NOMO-1 treated with dmso at 0.1 percent for 144 hours (cell line): ENCODE results near the gene EOLA1.
"Not testable (repeated sequence)": the region's sequence is repeated elsewhere in the genome, so short reads cannot be mapped to it uniquely, and the experiment has no call there.

Experiments
- DNase-seq: peaks from one replicate; lab custom pipeline; 2025; ENCODE audit not compliant: unreplicated experiment; lab: John Stamatoyannopoulos, UW

Gene EOLA1

GRCh38 chrX:149513825-149514428 lies 26.9 kb upstream of the EOLA1 start:
- DNase-seq, result no peak

- no peak for DNase-seq
Measured at GRCh38 chrX:149515954-149516602, 24.7 kb upstream of the EOLA1 start.

- no peak for DNase-seq
Measured at GRCh38 chrX:149516604-149517003, 24.2 kb upstream of the EOLA1 start.

DNA sequence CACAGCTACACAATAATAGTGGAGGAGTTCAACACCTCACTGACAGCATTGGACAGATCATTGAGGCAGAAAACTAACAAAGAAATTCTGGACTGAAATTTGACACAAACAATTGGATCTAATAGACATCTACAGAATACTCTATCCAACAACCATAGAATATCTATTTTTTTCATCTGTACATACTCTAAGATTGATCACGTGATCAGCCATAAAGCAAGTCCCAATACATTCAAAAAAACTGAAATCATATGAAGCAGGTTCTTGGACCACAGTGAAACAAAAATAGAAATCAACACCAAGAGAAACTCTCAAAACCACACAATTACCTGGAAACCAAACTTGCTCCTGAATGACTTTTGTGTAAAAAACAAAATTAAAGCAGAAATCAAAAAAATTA lies 23.5 kb upstream of the EOLA1 start:
- no peak for DNase-seq

GRCh38 chrX:149518236-149518635 lies 22.6 kb upstream of the EOLA1 start:
- DNase-seq, result no peak

DNA sequence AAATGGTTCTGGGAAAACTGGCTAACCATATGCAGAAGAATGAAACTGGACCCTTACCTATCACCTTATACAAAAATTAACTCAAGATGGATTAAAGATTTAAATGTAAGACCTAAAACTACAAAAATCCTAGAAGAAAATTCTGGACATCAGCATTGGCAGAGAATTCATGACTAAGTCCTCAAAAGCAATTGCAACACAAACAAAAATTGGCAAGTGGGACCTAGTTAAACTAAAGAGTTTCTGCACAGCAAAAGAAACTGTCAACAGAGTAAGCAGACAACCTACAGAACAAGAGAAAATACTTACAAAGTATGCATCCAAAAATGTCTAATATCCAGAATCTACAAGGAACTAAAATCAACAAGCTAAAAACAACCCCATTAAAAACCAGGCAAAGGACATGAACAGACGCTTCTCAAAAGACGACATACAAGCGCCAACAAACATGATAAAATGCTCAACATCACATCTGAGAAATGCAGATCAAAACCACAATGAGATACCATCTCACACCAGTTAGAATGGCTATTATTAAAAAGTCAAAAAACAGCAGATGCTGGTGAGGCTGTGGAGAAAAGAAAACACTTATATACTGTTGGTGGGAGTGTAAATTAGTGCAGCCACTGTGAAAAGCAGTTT lies 20.1 kb upstream of the EOLA1 start:
- DNase-seq, result not testable (repeated sequence)

- DNase-seq, result no peak
Measured at GRCh38 chrX:149521438-149521837, 19.4 kb upstream of the EOLA1 start.

- no peak for DNase-seq
Measured at GRCh38 chrX:149522916-149523315, 17.9 kb upstream of the EOLA1 start.

DNA sequence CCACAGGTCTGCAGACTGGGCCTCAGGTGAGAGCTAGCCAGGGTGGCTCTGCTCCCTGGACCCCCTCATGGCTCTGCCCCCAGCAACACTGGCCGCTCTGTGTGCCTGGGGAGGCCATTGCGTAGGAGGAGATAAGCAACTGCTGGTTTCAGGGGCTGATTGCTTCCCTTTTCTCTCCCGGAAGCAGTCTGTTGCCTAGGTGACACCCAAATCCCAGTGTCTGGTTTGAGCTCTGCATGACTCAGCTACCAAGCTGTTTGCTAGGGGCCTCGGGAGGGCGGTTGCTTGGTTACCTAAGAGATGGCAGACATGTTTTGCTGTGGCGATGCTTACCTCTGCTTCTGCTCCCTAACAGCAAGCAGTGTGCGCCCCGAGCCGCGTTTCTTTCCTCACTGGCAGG lies 15.4 kb upstream of the EOLA1 start:
- peak; percentile 26 for DNase-seq

- not testable (repeated sequence) for DNase-seq
Measured at GRCh38 chrX:149525903-149526302, 14.9 kb upstream of the EOLA1 start.

GRCh38 chrX:149526318-149527033 lies 14.3 kb upstream of the EOLA1 start:
- not testable (repeated sequence) for DNase-seq

- DNase-seq, result no peak
Measured at GRCh38 chrX:149527705-149528104, 13.1 kb upstream of the EOLA1 start.

- no peak for DNase-seq
Measured at GRCh38 chrX:149528381-149528780, 12.4 kb upstream of the EOLA1 start.

DNA sequence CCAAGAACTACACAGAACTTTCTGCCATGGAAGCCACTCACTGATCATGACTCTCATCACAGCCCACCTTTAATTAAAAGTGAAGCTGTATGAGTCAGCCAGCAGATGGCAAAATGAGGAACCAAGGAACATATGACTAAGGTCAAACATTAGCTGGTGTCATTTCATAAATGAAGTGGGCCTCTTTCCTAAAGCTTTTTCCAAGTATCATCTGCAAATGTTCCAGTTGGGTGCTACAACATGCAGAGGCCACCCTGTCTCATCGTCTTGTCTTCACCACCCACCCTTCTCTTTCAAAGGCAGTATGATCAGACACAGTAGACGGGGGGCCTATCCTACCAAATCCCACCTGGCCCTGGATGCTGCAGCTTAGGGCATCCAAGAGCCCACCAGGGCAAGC lies 9.2 kb upstream of the EOLA1 start:
- DNase-seq, result no peak

GRCh38 chrX:149532868-149533267 lies 7.9 kb upstream of the EOLA1 start:
- not testable (repeated sequence) for DNase-seq

- DNase-seq, result not testable (repeated sequence)
Measured at GRCh38 chrX:149533999-149534398, 6.8 kb upstream of the EOLA1 start.

GRCh38 chrX:149534926-149535602 lies 5.7 kb upstream of the EOLA1 start:
- DNase-seq, result not testable (repeated sequence)

GRCh38 chrX:149537474-149537873 lies 3.3 kb upstream of the EOLA1 start:
- DNase-seq, result not testable (repeated sequence)

DNA sequence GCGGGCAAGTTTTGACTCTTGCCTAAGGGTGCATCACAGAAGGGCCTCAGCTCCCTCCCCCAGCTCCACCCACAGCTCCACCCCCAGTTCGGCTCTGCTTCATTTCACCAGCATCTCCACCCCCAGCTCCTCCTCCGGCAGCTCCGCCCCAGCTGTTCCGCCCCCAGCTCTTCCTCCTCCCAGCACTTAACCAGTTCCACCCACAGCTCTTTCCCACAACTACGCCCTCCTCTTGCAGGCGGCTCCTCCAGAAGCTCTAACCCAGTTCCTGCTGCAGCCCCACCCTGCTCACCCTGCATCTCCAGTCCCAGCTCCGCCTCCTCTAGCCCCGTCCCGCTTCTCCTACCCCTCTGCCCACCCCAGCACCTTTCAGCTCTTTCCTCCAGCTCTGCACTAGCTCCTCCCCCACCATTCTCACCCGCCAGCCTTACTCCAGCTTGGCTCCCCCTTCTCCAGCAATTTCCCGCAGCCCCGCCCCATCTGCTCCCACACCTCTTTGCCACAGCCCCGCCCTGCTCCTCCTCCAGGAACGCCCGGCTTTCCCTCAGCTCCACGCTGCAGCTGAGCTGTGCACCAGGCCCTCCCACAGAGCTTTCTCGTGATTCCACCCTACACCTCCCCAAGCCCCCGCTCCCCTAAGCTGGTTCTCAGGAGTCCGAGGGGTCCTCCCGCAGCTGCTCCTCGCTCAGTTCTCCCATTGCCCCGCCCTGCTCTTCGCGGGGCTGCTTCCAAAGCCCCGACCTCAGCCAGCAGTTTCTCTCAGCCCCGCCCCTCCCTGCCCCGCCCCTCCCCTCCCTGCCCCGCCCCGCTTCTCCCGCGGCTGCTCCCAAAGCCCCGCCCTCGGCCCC lies 1.3 kb upstream of the EOLA1 start:
- peak; percentile 86 for DNase-seq

DNA sequence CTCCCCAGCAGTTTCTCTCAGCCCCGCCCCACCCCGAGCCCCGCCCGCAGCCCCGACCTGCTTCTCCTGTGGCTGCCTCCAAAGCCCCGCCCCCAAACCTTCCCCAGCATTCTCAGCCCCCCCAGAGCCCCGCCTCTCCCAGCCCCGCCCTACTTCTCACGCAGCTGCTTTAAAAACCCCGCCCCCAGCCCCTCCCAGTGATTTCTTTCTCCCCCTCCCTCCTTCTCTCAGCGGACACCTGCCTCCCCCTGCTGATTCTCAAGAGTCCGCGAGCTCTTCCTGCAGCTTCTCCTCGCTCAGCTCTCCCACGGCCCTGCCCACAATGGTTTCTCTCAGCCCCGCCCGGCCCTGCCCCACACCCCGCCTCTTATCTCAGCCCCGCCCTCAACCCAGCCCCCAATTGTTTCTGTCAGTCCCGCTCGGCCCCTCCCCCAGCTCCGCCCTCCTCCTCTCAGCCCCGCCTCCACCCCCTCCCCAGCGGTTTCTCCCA lies 636 bp upstream of the EOLA1 start:
- DNase-seq, result no peak
